T47D (cell line): ENCODE results near the gene CCDC134.
"Not testable (repeated sequence)": the region's sequence is repeated elsewhere in the genome, so short reads cannot be mapped to it uniquely, and the experiment has no call there.

Experiments used
- DNase-seq, 2 experiments: peaks; one replicate each; pipeline versions ENCODE4 v3.0.0 to v3.0.0-alpha.2; 2011 to 2012; ENCODE audit warnings: low read depth in 1 of 2, low spot score in 1 of 2
- JUND ChIP-seq: IDR thresholded peaks from 2 replicates; pipeline ENCODE4 v1.6.1; 2012; ENCODE audit warnings: low read depth
- in situ Hi-C: cut with HindIII; loops from 2 replicates; pipeline ENCODE4 v1.10.0; 2016; ENCODE audit warnings: low sequenced_read_pairs, low pct_unique_long_range_greater_than_20kb

Gene CCDC134

GRCh38 chr22:41832553-41833368 is 32.3 kb downstream of the CCDC134 start, which contains the start of gene SREBF2:
Gene SREBF2 (plus strand): TSS chr22:41833105. CDS start chr22:41833271, 166 bp downstream.
- TF ChIP-seq JUND = no peak
- in situ Hi-C loops = no loop called here
- DNase-seq = peak; percentile 80 to 99

- peak in 1 of 2 experiments; percentile 53 for DNase-seq
- no peak for TF ChIP-seq JUND
- in situ Hi-C loops = no loop called here
Measured at GRCh38 chr22:41833369-41834004, 33.0 kb downstream of the CCDC134 start.

GRCh38 chr22:41834005-41834944 is 33.8 kb downstream of the CCDC134 start:
- TF ChIP-seq JUND = no peak
- in situ Hi-C loops = no loop called here
- DNase-seq = no peak

- in situ Hi-C loops = not testable (repeated sequence)
Measured at GRCh38 chr22:41835462-41835861, 35.0 kb downstream of the CCDC134 start.

GRCh38 chr22:41836551-41836950 is 36.1 kb downstream of the CCDC134 start:
- TF ChIP-seq JUND = no peak
- peak in 1 of 2 experiments; percentile 71 for DNase-seq
- in situ Hi-C loops = no loop called here

More at GRCh38 chr22:41835462-41835861, 35.0 kb downstream of the CCDC134 start:
- DNase-seq = not testable (repeated sequence)

GRCh38 chr22:41838842-41839618 is 38.6 kb downstream of the CCDC134 start:
- no peak for DNase-seq
- in situ Hi-C loops = no loop called here

GRCh38 chr22:41840216-41840615 is 39.7 kb downstream of the CCDC134 start:
- in situ Hi-C loops = no loop called here
- no peak for DNase-seq
- no peak for TF ChIP-seq JUND

More at GRCh38 chr22:41838842-41839618, 38.6 kb downstream of the CCDC134 start:
- no peak for TF ChIP-seq JUND

GRCh38 chr22:41841085-41841712 is 40.7 kb downstream of the CCDC134 start:
- DNase-seq = peak in 1 of 2 experiments; percentile 46
- no peak for TF ChIP-seq JUND
- in situ Hi-C loops = no loop called here

GRCh38 chr22:41842996-41843970 is 42.8 kb downstream of the CCDC134 start:
- DNase-seq = no peak
- in situ Hi-C loops = no loop called here
- TF ChIP-seq JUND = no peak

- TF ChIP-seq JUND = no peak
- in situ Hi-C loops = no loop called here
Measured at GRCh38 chr22:41844036-41844435, 43.6 kb downstream of the CCDC134 start.

More at GRCh38 chr22:41844036-41844435, 43.6 kb downstream of the CCDC134 start:
- DNase-seq = no peak
